ENCODE data around the gene PHF14.

PHF14 gene

DNA sequence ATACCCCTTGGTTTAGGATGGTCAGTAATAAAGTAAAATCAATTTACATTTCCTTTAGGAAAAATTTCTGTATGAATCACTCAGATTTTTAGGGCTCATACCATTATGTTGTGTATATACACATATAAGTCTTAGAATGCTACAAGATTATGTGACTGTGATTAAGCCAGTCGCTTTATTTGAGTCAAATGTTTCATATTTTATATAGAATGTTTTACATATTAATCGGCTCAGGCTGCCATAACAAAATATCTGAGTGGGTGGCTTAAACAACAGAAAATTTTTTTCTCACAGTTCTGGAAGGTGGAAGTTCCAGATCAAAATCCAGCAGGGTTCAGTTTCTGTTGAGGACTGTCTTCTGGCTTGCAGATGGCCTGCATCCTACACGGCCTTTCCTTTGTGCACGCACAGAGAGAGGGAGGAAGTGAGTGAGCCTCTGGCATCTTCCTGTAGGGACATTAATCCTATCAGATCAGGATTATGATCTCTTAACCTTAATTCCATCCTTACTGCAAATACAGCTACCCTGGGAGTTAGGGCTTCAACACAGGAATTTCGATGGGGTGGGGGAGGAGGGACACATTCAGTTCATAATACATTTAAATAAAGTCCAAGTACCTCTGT lies 198.0 kb downstream of the PHF14 start:
- DNase-seq (ENCODE audit: low read depth in 2 of 2) = no peak

DNA sequence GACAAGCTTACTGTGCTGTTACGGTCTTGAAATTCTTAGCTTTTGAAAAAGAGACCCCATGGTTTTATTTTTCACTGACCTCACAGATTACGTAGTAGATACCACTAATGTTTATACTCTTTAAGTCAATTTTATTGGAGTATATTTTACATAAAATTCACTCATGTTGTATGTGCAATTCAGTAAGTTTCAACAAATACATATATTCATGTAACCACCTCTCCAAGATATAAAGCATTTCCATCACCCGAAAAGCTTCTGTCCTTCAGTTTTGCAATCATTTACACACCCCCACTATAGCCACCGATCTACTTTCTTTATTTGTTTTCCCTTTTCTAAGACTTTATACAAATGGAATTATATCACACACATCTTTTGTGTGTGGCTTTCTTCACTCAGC lies 199.2 kb downstream of the PHF14 start:
- DNase-seq (ENCODE audit: low read depth in 2 of 2) = no peak

DNA sequence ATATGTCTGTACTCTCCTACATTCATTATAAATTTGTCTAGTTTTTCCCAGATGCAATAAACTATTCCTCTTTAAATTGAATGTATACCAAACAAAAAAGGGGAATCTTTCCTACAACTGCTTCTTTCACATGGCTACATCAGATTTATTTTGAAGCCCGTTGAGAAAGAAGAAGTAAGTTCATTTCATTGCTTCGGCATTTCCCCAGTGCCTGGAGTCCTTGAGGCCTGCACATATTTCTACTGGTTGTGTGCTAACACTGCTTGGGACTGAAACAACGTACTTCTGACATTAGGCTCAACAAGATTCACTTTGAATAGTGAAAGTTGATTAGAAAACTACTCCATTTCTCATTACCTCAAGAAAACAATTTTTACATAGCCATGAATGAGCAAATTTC lies 201.7 kb downstream of the PHF14 start:
- DNase-seq (ENCODE audit: low read depth in 2 of 2) = no peak

DNA sequence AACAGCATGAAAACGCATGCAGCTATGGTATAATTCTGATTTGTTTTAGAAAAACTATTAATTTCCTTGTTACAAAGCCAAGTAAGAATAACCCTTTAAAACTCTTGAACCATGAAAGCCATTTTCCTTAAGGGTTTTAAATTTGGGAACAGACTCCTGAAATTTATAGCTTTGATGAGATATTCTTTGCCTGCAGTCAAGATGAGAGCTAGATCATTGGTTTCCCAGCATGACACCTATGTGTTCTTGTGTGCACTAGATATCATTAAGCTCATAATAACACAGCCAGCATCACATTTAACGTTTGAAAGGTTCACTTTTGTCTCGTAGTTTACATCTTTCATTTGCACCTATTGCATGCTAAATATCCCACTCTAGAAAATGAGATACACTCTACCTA lies 202.2 kb downstream of the PHF14 start:
- no peak for DNase-seq (ENCODE audit: low read depth in 2 of 2)

DNA sequence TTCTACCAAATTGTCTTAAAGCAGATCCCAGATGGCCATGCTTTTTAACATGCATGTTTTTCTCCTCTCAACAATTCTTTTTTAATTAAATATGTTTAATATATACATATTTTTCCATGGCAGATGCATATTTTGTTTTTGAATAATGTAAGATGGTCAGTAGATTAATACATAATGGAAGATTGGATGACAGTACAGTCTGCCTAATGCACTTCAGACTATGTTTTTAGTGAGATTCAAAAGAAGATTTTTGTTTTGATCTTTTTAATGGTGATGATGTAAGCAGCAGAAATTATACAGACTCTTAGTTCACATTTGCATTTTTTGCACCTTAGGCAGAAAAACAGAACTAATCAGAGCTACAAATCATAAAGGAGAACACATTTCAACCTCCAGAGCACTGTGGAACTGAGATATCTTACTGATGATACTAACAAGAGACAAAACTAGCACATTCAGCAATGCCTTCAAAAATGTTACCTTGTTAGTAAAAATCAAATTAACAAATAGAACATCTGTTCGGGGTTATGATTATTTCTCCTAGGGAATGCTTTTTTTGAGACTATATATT lies 203.4 kb downstream of the PHF14 start:
- no peak for DNase-seq (ENCODE audit: low read depth in 2 of 2)

DNA sequence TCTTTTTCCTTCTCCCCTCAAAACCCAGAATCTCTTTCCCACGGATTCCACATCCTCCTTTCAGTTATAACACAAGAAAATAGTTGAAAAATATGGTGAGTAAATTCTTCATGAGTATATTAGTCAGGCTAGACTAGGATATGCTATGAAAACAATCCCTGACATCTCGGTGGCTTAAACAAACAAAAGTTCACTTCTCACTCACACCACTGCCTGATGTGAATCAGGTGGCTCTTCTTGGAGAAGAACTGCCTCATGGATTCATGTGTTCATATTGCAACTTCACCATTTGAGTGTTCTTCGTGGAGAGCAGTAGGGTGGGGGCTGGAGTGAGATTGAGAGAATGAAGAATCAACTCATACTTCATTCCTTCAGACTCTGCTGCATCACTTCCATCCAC lies 204.1 kb downstream of the PHF14 start:
- no peak for DNase-seq (ENCODE audit: low read depth in 2 of 2)

DNA sequence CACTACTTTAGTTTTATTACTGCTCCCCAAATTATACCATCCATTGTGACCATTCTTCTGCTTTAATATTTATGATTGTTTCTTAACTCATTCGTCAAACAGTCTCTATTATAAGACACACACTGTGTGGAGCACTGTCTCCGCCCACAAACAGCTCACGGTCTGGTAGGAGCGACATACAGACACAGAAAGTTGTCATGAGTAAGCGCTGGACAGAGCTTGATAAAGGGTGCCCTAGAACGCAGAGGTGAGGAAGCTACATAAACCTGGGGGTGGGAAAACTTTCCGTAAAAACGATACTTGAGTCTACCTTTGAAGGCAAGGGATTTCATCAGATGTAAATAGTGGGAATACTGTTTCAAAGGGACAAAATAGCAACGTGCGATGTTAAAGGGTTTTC lies 207.9 kb downstream of the PHF14 start:
- no peak for DNase-seq (ENCODE audit: low read depth in 2 of 2)

DNA sequence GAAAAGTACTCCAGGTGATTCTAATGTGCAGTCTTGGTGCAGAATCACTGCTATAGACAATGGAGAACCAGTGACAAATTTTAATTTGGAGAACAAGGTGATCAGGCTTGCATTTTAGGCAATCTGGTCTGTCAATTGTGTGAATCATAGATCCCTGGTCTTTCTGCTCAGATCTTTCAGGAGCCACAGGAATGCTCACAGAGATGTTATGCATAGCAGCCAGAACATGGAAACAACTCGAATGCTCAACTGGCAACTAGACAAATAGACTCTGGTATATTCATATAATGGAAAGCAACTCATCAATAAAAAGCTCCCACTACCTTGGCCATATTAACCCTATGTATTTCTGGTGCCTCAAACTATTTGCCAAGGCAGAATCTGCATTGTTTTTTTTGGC lies 209.1 kb downstream of the PHF14 start:
- no peak for DNase-seq (ENCODE audit: low read depth in 2 of 2)

DNA sequence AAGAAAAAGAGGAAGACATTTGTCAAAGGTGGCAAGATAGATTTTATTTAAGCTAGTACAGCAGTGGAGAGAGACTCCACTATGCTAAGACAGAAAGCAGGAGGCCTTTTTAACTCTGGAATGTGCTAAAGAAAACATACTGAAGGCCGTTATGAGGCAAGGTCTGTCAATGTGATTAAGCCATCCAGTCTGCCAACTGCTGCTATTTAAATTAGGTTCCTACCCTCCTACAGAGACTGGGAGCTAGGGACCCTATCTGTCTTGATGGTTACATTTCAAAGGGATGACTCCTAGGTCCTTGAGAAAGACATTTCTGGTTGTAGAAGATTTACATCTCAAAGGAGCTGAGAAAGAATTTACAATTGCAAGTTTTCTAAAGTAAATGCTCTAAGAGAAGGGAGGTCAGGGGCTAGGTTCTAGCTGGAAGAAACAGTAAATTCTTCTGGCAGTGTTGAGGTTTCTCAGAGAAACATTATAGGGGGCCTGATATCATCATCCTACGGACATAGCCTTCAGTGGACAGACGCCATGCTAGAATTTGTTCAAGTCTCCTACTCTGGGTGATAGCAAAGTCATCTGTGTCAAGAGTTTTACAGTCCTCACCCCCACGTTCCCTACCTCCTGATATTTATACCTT lies 211.6 kb downstream of the PHF14 start:
- no peak for DNase-seq (ENCODE audit: low read depth in 2 of 2)

DNA sequence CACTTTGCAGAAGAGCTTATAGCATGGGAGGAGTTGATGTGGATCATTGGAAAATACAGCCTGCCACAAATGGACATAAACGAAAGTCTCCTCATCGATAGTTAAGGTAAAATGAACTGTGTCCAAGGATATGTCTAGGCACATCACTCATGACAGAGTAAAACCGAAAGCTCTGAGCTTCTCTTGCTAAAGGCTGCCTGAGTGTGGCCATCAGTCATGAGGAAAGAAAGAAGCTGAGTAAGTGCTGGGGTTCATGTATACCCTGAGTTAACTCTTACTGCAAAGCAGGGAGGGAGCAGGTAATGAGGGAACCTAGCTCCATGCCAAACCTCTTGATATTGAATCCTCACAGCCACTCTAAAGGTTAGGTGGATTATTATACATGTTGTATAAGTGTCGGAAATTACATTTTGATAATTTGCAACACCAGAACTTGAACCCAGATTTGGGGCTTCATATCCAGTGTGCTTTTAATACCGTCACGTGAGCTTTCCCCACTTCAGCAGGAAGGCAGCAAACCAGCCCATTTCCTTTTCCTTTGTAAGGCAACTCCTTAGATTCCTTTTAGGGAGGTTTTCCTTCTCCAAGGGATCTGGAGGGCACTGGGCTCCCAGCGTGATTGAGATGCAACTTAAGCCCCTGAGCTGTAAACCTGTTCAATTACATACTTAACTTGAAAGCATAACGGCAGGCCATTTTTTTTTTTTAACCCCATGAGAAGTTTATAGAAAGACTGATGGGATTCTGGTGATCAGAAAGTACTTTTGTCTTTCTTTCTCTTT lies 215.0 kb downstream of the PHF14 start:
- no peak for DNase-seq (ENCODE audit: low read depth in 2 of 2)

DNA sequence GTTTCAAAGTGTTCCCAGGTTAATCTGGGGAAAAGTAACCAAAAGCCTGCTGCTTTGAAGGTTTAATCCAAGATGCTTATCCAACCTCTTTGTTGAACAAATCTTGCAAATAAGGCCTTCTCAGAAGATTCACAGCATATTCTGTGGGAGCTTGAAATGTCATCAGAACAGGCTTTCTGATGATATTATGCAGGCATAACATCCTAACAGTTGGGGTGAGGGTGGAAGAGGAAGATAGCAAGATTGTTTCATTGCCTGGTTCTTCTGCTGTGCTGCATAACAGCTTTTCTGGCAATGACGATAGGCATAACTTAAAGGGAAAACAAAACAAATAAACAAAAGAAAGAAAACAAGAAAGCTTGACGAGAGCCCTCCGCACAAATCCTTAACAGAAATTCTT lies 217.4 kb downstream of the PHF14 start:
- no peak for DNase-seq (ENCODE audit: low read depth in 2 of 2)

DNA sequence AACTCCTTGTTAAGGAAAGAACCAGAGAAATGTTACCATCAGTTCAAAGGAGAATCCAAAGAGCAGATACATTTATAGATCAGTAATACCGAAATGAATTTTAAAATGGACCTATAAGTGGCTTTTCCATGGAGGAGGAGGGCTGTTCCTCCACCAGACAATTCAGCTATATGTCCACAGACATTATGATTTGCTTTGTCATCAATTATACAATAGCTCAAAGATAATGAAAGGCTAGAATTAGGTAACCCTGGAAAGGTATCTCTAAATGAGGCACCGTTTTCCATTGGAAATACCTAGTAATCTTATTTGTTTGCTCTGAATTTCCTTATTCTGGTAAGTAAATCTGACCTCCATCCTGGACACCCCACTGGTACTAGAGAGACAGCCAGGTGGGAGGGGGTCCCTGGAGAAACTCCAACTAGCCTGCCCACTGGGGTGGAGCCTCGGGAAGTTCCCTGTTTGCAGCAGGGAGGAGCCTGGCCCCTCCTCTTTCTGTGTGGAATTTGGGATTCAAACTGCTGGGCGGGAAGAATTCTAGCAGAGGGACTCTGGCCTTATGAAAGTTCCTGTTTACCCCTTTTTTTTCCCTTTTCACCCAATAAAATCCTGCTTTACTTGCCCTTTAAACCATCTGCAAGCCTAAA lies 218.0 kb downstream of the PHF14 start:
- DNase-seq (ENCODE audit: low read depth in 2 of 2) = no peak

DNA sequence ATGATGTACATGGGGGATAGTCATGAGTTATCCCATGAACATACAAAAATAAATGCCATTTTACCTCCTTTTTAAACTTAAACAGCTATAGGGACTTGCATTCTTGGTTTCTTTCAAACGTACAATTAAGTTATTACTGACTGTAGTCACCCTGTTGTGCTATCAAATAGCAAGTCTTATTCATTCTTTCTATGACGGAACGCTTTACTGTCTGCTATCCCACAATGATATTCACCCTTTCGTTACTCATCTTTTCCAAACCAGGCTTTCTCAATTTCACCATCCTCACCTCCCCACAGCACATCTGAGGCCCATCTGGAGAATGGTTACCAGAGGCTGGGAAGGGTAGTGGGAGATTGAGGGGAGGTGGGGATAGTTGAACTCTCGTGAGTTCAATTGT lies 218.8 kb downstream of the PHF14 start:
- no peak for DNase-seq (ENCODE audit: low read depth in 2 of 2)

DNA sequence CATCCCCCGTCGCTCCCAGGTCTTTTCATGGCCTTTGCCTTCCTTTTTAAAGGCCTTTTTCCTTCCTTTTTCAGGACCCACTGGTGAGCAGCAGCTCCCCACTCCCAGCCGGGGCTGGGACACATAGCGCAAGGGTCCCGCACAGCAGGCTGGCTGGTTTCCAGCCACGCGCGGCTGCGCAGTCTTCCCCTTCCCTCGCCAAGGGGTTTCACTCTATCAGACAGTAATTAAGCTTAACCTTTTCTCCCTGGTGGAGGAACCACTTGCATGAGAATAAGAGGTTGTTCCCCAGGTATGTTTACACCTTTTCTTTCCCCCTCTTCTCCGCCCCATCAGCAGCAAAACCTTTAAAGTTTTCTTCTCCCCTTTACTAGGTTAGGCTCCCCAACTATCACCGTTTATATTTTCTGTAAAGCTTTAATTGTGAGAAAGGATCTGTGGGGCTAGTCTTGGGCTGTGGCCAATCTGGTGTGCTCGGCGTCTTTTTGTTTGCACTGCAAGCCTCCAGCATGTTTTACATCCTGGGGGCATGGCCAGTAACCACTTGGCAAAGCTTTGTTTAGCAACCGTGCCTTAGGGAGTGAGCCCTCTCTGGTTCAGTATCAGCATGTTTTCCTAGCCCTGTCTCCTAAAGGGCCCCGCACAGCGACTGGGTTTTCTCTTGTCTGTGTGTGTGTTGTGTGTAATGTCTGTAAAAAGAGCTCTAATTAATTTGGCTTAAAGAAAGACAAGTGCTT lies 219.6 kb downstream of the PHF14 start:
- no peak for DNase-seq (ENCODE audit: low read depth in 2 of 2)

DNA sequence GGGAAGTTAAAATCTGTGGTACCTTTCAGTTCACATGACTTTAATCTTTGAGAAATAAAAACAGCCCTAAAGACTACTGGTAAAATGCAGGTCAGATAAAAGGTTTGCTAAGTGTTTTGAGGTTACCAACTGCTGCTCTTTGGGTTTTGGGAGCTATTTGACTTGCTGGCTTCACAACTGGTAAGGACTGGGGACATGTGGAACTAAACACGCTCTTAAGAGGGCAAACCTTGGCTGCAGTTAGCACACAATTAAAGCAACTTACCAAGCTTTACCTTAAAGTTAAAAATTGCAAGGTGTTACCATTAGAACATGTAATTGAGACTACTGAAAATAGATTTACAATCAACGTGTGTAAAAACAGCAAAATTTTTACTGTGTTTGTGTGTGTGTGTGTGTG lies 220.2 kb downstream of the PHF14 start:
- DNase-seq (ENCODE audit: low read depth in 2 of 2) = no peak

DNA sequence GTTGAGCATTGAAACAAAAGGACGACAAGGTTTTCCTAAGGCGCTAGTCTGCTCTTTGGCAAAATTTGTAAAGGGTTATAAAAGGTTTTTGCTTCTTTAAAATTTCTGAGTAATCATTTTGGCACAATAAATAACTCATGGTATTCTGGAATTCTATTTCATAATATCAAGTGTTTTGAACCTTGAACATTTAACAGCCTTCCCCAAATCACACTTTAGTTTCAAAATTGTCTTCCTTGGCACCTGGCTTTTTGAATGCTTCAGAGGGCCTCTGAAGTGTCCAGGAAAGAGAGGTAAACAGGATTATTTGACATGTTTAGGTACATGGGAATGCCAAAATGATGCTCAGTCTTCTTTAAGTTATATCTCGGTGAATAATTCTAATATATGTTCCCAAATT lies 220.8 kb downstream of the PHF14 start:
- DNase-seq (ENCODE audit: low read depth in 2 of 2) = no peak

DNA sequence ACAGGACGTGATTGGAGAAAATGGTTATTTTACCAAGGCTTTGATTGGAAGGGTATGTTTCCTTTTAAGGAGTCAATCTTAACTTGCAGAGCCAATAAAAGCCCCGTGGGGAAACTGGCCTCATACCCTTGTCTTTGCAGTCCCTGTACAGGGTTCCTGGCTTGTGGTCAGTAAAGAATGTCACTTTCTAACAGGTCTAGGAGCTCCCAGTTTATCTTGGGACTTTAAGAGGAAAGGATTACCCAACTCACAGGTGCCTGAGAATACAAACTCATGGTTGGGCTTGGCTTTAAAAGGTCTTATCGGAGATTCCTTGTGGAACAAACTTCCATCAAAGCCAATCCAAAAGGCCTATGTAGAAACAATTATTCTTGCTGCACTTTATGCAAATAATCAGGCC lies 221.8 kb downstream of the PHF14 start:
- DNase-seq (ENCODE audit: low read depth in 2 of 2) = no peak

DNA sequence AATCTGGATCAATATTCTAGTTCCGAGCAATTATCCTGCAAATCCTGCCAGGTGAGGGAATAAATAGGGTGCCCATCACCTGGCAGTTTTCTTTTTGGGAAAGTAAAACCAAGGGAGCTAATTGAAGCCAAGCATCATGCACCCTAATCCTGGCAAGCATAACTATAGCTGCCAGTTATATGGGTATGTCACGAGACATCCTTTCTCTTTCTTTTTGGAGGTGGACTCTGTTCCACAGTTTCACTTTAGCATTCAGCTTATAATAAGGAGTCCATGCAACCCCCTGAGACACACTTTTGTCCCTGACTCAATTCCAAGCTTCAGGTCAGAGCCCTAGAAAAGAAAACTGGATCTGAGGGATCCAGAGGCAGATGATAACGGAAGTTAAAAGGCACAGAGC lies 222.5 kb downstream of the PHF14 start:
- no peak for DNase-seq (ENCODE audit: low read depth in 2 of 2)

DNA sequence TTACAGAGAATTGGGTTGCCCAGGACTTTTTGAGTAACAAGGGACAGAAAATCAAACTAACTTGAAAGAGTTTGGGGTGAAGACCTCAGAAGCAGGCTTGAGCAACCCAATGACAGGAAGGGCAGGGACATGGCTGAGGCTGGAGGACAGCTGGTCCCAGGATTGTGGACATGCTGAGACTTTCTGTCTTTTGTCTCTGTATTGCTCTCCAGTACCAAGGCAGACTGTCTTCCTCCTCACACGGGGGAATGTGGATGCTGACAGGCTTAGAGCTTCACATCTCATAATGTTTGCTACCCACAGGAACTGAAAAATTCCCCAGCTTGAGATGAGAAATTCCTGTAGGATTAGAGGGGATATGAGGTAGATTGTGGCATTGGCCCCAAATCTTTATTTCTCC lies 229.6 kb downstream of the PHF14 start:
- no peak for DNase-seq (ENCODE audit: low read depth in 2 of 2)

DNA sequence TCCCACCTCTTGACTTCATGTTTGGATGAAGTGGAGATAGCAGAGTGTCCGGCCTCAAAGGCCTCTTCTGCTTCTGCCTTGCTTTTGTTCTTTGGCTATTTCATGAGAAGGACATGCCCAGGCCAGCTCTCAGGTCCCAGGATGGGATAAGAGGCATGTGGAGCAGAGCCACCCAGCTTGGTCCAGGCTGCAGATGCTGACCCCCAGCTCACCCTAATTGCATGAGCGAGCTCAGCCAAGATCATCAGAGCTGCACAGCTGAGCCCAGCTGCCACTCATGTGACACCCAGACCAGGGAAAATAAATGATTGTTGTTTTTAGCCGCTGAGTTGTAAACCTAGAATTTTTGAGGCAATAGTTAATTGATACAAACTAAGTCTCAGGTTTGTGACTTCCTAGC lies 230.0 kb downstream of the PHF14 start:
- DNase-seq (ENCODE audit: low read depth in 2 of 2) = no peak

DNA sequence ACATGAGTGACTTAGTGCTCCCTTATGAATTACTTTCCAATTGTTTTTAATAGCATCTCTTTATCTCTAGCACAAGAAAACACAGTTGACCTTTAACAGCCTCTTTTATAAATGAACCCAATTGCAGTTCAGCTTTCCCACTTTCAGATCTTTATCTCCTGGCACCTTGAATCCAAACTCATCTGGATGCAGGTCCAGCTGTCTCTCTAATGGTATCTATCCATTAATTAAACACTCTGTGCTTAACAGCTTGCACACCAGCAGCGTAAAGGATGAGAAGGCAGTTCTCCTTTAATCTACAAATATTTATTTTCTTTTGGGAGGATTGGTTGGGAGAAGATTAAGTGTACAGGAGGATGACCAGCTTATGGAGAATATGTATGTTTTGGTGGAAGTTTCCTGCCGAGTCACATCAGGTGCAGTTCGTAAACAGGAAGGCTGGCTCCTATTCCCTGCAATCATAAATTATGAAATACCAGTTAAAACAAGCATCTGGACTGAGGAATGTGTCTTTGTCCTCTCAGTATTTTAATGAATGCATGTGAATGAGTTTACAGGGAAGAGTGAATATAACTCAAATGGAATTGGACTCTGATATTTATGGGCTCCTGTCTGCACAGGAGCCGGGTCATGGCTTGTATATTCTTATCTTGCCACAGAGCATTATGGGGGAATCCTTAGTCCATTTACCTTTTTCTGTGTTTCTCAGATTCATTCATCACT lies 232.7 kb downstream of the PHF14 start:
- no peak for DNase-seq (ENCODE audit: low read depth in 2 of 2)
